Stimulated activated CD4-positive, alpha-beta T cell treated with anti-CD3 and anti-CD28 coated beads, TNF-alpha, amount 100 ng/mL, for 4 hours (primary cell): ENCODE data around the gene TLK1.
A peak's percentile ranks its signal among the peaks of the same experiment; 100 is the strongest.
"Not testable (repeated sequence)": the region's sequence is repeated elsewhere in the genome, so short reads cannot be mapped to it uniquely, and the experiment has no call there.

Experiments
- DNase-seq, 3 experiments: peaks; one replicate each; pipeline ENCODE4 v3.0.0-alpha.2; 2020; ENCODE audit warnings: low read depth in 3 of 3

Gene TLK1

DNA sequence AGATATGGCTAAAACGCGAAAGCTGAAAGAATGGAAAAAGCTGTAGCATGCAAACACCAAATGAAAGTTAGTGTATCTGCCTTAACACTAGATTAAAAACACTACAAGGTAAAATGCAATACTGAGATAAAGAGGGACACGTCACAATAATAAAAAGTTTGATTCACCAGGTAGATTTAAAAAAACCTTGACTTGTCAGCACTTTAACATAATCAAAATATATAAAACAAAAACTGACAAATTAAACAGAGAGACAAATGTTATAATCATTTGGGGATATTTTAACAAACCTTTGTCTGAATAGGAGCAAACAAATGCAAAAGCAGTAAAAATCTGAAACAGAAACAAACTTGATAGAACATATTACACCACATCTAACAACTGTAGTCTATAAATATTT, 18.3 kb downstream of the TLK1 start:
- DNase-seq: no peak

DNA sequence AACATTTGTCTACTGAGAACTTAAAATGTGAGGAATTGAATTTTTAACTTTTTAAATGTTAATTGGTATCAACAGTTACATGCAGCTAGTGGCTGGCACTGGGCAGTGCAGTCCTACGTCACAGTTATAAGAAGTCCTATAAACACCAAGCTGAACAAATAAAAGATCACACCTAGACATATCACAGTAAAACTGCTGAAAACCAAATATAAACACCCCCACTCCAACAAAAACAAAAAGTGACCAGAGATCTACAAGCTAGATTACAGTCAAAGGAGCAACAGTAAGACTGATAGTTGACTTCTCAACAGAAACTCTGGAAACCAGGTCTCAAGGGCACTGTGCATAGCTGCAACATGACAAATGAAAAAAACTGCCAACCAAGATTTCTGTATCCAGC, 19.4 kb downstream of the TLK1 start:
- DNase-seq: no peak

DNA sequence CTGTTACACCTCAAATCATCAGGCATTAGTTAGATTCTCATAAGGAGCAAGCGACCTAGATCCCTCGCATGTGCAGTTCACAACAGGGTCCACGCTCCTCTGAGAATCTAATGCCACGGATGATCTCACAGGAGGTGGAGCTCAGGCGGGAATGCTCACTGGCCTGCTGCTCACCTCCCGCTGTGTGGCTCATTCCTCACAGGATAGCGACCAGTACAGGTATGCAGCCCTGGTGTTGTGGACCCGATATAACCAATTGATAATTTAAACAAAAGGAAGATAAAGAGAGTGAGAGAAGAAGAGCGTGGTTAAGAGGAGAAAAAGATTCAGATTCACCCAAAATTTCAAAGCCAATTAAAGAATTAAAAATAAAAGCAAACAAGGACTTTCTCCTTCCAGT, 20.8 kb downstream of the TLK1 start:
- no peak for DNase-seq

DNA sequence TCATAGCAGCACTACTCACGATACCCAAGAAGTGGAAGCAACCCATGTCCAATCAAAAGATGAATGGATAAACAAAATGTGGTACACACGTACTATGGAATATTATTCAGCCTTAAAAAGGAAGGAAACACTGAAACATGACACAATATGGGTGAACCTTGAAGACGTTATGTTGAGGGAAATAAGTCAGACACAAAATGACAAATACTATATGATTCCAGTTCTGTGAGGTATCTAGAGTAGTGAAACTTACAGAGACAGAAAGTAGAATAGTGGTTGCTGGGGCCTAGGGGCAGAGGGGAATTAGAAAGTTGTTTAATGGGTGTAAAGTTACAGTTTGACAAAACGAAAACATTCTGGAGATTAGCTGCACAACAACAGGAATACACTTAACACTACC, 24.7 kb downstream of the TLK1 start:
- no peak for DNase-seq

DNA sequence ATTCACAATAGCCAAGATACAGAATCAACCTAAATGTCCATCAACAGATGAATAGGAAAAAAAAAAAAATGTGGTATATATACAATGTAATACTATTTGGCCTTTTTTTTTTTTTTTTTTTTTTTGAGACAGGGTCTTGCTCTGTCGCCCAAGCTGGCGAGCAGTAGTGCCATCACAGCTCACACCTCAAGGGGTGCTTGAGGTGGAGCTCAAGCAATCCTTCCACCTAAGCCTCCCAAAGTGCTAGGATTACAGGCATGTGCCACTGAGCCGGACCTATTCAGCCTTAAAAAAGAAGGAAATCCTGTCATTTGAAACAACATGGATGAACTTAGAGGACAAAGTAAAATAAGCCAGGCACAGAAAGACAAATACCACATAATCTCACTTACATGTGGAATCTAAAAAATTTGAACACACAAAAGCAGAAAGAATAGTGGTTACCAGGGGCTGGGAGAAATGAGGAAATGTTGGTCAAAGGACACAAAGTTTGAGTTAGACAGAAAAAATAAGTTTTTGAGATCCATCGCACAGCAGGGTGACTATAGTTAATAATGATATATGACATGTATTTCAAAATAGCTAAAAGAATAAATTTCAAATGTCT, 26.0 kb downstream of the TLK1 start:
- no peak for DNase-seq

DNA sequence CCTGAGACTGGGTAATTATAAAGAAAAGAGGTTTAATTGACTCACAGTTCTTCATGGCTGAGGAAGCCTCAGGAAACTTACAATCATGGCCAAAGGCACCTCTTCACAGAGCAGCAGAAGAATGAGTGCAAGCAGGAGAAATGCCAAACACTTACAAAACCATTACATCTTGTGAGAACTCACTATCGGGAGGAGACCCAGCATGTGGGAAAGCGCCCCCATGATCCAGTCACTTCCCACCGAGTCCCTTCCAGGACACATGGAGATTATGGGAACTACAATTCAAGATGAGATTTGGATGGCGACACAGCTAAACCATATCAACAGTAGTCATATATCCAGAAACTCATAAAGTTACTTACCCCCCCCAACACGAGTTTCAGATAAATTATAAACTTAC, 28.6 kb downstream of the TLK1 start:
- no peak for DNase-seq

DNA sequence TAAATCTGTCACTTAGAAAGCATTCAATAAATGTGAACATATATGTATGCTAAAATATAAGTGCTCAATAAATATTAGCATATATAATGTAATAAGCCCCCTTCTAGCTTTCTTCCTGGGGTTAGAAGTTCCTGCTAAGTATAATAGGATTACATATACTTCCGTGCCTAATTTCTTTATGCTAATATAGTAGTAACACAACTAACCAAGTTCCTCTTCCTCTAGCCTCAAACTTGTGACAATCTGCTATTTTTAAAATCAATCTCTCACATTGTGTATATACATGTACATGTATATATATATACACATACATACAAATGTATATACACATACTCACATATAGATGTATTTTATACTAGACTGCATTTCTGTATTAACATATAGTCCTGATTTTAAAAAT, 32.2 kb downstream of the TLK1 start:
- DNase-seq: no peak

DNA sequence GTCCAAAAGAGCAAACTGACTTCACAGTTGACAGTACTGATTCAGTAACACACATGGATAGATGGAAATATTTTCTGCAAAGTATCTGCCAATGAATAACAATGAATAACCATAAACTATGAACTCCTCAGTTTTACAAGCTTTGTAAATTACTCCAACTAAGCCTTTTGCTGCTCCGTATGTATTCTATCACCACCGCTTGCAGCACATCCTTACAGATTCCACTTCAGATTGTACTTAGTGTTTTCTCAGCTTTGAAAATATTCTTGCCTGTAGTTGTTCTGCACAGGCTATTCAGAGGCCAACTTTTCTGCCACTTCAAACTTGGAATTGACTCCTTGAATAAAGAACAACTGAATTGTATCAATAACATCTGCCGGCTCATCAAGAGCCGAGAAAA, 36.2 kb downstream of the TLK1 start:
- no peak for DNase-seq

DNA sequence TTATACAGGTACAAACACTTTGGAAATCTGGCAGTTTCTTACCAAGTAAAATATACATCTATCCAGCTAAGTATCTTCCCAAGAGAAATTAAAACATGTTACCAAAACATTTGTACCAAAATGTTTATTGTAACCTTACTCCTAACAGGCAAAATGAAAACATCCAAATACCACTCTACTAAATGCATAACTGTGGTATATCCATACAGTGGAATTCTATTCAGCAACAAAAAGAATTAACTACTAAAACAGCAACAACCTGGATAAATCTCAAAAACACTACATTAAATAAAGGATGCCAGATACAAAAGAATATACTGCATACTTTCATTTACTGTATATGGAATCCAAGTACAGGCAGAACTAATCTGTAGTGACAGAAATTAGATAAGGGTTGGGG, 51.1 kb downstream of the TLK1 start:
- no peak for DNase-seq

DNA sequence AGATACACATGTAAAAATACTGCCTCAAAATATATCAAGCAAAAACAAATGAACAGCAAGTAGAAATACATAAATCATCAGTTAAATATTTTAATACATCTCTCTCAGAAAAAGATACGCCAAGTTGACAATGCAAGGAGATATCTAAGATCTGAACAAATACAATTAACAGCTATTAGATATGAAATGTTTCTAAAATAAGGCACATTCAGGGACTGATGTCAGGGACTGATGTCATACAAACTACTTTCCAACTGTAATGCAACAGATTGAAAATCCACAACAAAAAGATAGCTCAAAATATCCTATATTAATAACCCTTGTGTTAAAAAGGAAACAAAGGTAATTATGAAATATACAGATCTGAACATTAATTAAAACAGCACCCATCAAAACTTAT, 51.7 kb downstream of the TLK1 start:
- DNase-seq: no peak

DNA sequence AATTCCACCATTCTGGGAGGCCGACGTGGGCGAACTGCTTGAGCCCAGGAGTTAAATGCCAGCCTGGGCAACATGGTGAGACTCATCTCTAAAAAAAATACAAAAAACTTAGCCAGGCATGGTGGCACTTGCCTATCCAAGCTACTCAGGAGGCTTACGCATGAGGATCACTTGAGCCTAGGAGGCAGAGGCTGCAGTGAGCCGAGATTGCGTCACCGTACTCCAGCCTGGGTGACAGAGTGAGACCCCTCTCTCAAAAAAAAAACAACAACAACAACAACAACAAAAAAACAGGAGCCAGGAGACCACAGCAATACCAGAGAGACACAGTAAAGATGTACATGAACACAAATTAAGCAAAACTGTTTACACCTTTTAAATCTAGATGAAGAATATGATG, 52.9 kb downstream of the TLK1 start:
- DNase-seq: no peak

DNA sequence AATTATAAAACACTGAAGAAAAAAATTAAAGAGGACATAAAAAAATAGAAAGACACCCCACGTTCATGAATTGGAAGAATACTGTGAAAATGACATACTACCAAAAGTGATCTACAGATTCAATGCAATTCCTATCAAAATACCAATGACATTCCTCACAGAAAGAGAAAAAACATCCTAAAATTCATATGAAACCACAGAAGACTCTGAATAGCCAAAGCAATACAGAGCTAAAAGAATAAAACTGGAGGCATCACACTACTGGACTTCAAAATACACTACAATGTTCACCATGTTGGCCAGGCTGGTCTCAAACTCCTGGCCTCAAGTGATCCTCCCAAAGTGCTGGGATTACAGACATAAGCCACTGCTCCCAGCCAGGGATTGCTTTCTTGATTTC, 56.3 kb downstream of the TLK1 start:
- no peak for DNase-seq

DNA sequence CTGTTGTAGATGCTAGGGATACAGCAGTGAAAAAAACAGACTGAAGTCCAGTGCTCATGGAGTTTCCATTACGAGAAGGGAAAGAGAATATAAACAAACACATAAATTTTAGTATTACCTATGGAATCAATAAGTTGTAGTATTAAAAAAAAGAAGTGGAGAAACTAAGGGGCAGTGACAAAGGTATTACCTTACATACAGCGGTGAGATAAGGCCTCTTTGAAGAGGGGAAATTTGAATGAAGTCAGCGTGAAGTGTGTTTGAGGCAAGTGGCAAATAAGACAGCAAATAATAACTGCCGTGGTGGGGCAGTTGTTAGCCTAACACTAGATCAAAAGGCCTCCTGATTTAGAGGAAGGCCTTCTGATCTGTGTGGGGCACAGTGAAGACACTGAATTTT, 57.9 kb downstream of the TLK1 start:
- DNase-seq: no peak

DNA sequence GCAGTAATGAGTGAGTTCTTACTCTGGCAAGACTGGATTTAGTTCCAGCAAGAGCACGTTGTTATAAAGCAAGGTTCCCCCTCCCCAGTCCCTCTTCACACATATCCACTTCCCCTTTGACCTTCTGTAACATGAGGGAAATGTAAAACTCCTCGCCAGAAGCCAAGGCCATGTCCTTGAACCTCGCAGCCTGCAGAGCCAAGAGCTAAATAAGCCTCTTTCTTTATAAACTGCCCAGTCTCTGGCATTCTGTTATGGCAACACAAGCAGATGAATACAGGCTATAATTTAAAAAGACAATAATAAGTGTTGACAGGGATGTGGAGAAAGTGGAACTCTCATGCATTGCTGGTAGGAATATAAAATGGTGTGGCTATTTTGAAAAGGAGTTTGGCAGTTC, 60.3 kb downstream of the TLK1 start:
- no peak for DNase-seq

DNA sequence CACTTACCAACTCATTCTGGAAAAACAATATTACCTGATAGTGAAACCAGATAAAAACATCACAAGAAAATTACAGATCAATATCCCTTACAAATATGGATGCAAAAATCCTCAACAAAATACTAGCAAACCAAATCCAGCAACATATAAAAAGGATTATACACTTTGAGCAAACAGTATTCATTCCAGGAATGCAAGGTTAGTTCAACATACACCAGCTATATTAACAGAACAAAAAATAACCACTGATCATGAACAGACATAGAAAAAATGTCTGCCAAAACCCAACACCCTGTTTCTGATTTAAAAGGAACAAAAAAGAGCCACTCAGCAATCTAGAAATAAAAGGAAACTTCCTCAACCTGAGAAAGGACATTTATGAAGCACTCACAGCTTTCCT, 62.1 kb downstream of the TLK1 start:
- no peak for DNase-seq

DNA sequence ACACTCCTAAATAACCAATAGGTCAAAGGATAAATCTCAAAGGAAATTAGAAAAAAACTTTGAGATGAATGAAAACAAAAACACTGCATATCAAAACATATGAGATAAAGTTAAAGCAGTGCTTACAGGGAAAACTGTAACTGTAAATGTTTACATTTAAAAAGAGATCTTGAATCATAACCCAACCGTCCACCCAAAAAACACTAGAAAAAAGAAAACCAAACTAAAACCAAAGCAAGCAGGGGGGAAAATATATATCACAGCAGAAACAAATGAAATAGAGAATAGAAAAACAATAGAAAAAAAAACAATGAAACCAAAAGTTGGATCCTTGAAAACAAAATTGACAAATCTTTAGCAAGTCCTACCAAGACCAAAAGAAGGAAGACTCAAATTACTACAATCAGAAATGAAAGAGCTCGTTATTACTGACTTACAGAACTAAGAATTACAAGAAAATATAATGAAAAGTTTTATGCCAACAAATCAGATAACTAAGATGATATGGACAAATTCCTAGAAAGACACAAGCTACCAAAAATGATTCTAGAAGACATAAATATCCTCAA, 65.6 kb downstream of the TLK1 start:
- DNase-seq: no peak

DNA sequence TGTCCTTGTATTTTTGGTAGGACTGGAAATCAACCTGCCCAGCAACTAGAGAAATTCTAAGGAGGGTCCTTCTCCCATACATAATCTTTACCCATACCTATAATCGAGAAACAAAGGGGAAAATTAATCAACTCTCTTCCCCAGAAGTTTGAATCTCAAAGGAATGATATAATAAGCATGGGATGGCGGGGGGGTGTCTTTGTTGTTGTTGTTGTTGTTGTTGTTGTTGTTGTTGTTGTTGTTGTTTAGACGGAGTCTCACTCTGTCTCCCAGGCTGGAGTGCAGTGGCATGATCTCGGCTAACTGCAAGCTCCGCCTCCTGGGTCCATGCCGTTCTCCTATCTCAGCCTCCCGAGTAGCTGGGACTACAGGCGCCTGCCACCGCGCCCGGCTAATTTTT, 69.2 kb downstream of the TLK1 start:
- not testable (repeated sequence) for DNase-seq

DNA sequence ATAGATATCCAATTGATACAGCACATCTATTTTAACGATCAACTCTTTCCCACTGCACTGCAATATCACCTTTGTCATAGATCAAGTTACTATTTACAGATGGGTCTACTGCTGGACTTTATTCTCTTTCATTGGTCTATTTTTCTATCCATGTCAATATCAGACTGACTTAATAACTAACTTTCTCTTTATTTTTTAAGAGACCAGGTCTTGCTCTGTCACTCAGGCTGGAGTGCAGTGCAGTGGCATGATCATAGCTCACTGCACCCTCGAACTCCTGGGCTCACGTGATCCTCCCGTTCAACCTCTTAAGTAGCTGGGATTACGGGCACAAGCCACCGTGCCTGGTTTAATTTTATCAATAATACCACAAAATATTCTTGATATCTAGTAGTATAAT, 71.2 kb downstream of the TLK1 start:
- DNase-seq: no peak

DNA sequence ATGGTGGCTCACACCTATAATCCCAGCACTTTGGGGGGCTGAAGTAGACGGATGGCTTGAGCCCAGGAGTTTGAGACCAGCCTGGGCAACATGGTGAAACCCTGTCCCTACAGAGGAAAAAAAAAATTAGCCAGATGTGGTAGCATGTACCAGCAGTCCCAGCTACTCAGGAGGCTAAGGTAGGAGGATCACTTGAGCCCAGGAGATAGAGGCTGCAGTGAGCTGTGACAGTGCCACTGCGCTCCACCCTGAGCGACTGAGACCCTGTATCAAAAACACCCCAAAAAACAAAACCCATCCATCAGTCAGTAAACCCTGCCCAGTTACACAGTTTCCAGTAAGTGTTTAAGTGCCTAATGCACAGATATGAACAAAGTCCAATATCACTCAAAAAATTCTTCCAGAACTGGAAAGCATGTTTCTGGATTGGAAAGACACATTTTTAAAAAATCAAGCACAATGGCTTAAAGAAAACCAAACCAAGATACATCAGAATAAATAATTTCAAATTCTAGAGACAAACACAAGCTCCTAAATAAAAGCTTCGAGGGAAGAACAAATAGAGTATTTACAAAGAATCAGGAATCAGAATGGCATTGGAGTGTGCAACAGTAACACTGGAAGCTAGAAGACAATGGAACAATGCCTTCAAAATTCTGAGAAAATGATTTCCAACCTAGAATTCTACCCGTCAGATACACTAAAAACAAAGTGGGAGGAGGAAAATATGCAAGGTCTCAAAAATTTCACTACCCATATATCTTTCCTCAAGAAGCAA, 72.4 kb downstream of the TLK1 start:
- DNase-seq: no peak

DNA sequence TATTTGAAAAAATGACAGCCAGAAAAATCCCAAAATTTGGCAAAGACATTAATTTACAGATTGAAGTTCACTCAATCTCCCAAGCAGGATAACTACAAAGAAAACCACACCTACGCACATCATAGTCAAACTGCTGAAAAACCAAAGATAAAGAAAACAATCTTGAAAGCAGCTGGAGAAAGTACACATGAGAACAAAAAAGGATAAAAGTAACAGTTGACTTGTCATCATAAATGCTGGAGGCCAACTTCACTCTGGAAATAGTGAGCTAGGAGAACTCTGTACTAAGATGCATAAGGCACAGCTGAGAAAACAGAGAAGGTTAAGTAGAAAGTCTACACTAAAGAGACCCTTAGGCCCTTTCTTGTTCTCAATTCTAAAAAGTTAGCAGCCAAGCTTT, 73.1 kb downstream of the TLK1 start:
- DNase-seq: no peak

DNA sequence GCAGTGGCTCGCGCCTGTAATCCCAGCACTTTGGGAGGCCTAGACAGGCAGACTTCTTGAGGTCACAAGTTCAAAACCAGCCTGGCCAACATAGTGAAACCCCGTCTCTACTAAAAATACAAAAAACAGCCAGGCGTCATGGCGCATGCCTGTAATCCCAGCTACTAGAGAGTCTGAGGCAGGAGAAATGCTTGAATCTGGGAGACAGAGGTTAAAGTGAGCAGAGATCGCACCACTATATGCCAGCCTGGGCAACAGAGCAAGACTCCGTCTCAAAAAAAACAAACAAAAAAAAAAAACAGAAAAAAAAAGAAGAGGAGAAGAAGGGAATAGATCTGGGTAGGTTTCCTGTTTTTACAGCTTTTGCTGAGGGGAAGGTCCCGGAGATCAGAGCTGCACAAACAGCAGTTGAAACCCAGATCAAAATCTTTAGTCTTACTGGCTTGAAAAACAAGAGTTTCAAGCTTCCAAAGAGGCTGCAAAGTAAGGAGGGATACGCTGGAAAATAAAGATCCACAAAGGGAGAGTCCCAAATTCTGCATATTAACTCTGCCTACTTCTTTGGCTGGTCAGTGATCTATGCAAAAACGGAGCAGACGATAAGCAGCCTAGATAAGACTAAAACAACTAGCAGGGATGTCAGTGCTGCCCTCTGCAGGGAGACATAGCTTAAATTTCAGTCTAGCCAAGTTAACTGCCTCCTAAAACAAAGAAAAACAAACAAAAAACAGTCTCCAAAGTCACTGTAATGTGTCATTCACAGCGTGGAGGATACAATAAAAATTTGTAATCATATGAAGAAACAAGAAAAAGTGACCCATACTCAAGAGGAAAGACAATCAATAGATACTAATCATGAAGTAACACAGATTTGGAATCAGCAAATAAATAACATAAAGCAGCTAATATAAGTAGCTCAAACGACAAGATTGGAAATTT, 74.1 kb downstream of the TLK1 start:
- peak in 1 of 3 experiments; percentile 21 for DNase-seq

DNA sequence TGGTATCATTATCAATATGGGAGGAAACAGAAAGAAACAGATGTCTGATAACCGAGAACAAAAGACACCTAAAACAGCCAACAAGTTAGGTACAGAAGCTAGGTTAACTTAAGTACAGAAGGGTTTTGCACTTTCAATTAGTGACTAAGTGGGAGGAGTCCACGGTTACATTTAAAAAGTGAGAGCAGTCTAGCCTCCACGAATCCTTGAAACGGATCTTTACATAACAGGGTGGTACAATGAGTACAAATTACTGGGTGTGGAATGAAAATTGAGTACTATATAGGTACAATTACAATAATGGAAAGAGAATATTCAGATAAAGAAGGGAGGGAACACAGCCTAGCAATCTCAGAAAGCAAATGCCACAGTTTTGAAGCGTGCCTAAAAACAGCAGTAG, 76.6 kb downstream of the TLK1 start:
- DNase-seq: no peak
